Measurements from ENCODE around the gene VAMP1.
"Not testable (repeated sequence)": the region's sequence is repeated elsewhere in the genome, so short reads cannot be mapped to it uniquely, and the experiment has no call there.

The VAMP1 gene

GRCh38 chr12:6469092-6469491 lies 1.4 kb downstream of the VAMP1 start:
- no peak for DNase-seq

GRCh38 chr12:6468283-6468575 lies 2.2 kb downstream of the VAMP1 start:
- DNase-seq = no peak

GRCh38 chr12:6467571-6468282 lies 2.8 kb downstream of the VAMP1 start:
- not testable (repeated sequence) for DNase-seq

GRCh38 chr12:6466751-6467150 lies 3.7 kb downstream of the VAMP1 start:
- not testable (repeated sequence) for DNase-seq

GRCh38 chr12:6466184-6466573 lies 4.3 kb downstream of the VAMP1 start:
- no peak for DNase-seq

- DNase-seq = no peak
Measured at GRCh38 chr12:6465467-6466183, 4.9 kb downstream of the VAMP1 start.

GRCh38 chr12:6464531-6464930 lies 5.9 kb downstream of the VAMP1 start:
- no peak for DNase-seq

- no peak for DNase-seq
Measured at GRCh38 chr12:6463858-6464257, 6.6 kb downstream of the VAMP1 start.

GRCh38 chr12:6463216-6463615 lies 7.3 kb downstream of the VAMP1 start:
- no peak for DNase-seq

- peak in 1 of 2 experiments; percentile 33 for DNase-seq
Measured at GRCh38 chr12:6462234-6462995, 8.1 kb downstream of the VAMP1 start.

- peak; percentile 57 to 63 for DNase-seq
Measured at GRCh38 chr12:6461401-6462233, 8.9 kb downstream of the VAMP1 start.

GRCh38 chr12:6460751-6461371 lies 9.6 kb downstream of the VAMP1 start:
- DNase-seq = peak in 1 of 2 experiments; percentile 41

- DNase-seq = no peak
Measured at GRCh38 chr12:6459004-6459337, 11.5 kb downstream of the VAMP1 start.

GRCh38 chr12:6458281-6459003 lies 12.0 kb downstream of the VAMP1 start:
- no peak for DNase-seq

GRCh38 chr12:6457220-6457945 lies 13.1 kb downstream of the VAMP1 start:
- no peak for DNase-seq

- no peak for DNase-seq
Measured at GRCh38 chr12:6452944-6453630, 17.4 kb downstream of the VAMP1 start.

GRCh38 chr12:6452245-6452943 lies 18.1 kb downstream of the VAMP1 start:
- DNase-seq = no peak

GRCh38 chr12:6451348-6452244 lies 18.9 kb downstream of the VAMP1 start, which contains the start of gene TAPBPL:
TSS of gene TAPBPL (plus strand) at chr12:6452042. CDS start at chr12:6452249, 207 bp downstream.
- DNase-seq = peak; percentile 70 to 75

GRCh38 chr12:6450869-6451347 lies 19.6 kb downstream of the VAMP1 start:
- DNase-seq = no peak
